ENCODE measurements around the gene SHQ1. TPM values are rescaled to one million over a fixed set of nuclear protein-coding genes. Genes with fewer than 3 reads are reported as not detected.
"Not testable (repeated sequence)": the region's sequence is repeated elsewhere in the genome, so short reads cannot be mapped to it uniquely, and the experiment has no call there.

Gene SHQ1
- total RNA-seq, 2 experiments from 2014 or later: 27.4 to 30.7 TPM

- H3K27me3 Mint-ChIP-seq: no peaks in the 10 kb centered on the region
- no peak overlapping the region for H3K27ac Mint-ChIP-seq
- CTCF ChIA-PET: no interaction called here
- H3K4me3 Mint-ChIP-seq: no peak overlapping the region
- H3K9me3 Mint-ChIP-seq (ENCODE audit: low read depth): no peaks in the 10 kb centered on the region
- ATAC-seq (no peak), DNase-seq (no peak)
- H3K36me3 Mint-ChIP-seq: peaks cover 18% of the 10 kb centered on the region
- peaks cover 2% of the 10 kb centered on the region for H3K4me1 Mint-ChIP-seq
Observed at GRCh38 chr3:72810063-72810462, 38.2 kb downstream of the SHQ1 start.

- H3K4me1 Mint-ChIP-seq: peaks cover 7% of the 10 kb centered on the region
- DNase-seq (no peak), ATAC-seq (no peak)
- H3K4me3 Mint-ChIP-seq: no peak overlapping the region
- H3K36me3 Mint-ChIP-seq: peaks cover 15% of the 10 kb centered on the region
- no peak overlapping the region for H3K27ac Mint-ChIP-seq
- no peaks in the 10 kb centered on the region for H3K9me3 Mint-ChIP-seq (ENCODE audit: low read depth)
- CTCF ChIA-PET: no interaction called here
- H3K27me3 Mint-ChIP-seq: no peaks in the 10 kb centered on the region
Observed at GRCh38 chr3:72804361-72804760, 43.9 kb downstream of the SHQ1 start.

GRCh38 chr3:72803573-72803972 lies 44.7 kb downstream of the SHQ1 start:
- Mint-ChIP-seq H3K9me3 (ENCODE audit: low read depth) (no peaks in the 10 kb centered on the region), H3K4me1 (peaks cover 7% of the 10 kb centered on the region), H3K27ac (no peak overlapping the region), H3K4me3 (no peak overlapping the region), H3K36me3 (peaks cover 15% of the 10 kb centered on the region), H3K27me3 (no peaks in the 10 kb centered on the region)
- DNase-seq (no peak), ATAC-seq (no peak)
- CTCF ChIA-PET: interaction anchor here (1.0 kb wide), 1 partner anchor 11 kb away, joined by 3 read pairs; no protein-coding TSS in a partner anchor

- no peak overlapping the region for H3K4me3 Mint-ChIP-seq
- H3K36me3 Mint-ChIP-seq: peaks cover 21% of the 10 kb centered on the region
- no peak for ATAC-seq
- peaks cover 7% of the 10 kb centered on the region for H3K4me1 Mint-ChIP-seq
- no peak for DNase-seq
- CTCF ChIA-PET: no interaction called here
- no peak overlapping the region for H3K27ac Mint-ChIP-seq
- H3K9me3 Mint-ChIP-seq (ENCODE audit: low read depth): no peaks in the 10 kb centered on the region
- H3K27me3 Mint-ChIP-seq: no peaks in the 10 kb centered on the region
Observed at GRCh38 chr3:72802001-72802400, 46.2 kb downstream of the SHQ1 start.

GRCh38 chr3:72800869-72801268 lies 47.4 kb downstream of the SHQ1 start:
- Mint-ChIP-seq H3K4me3 (no peak overlapping the region), H3K27me3 (no peaks in the 10 kb centered on the region), H3K9me3 (ENCODE audit: low read depth) (no peaks in the 10 kb centered on the region), H3K36me3 (peaks cover 25% of the 10 kb centered on the region), H3K4me1 (peaks cover 7% of the 10 kb centered on the region), H3K27ac (no peak overlapping the region)
- CTCF ChIA-PET: interaction anchor here (1.0 to 1.2 kb wide), 2 partner anchors 22 to 134 kb away, joined by 3 read pairs; no protein-coding TSS in a partner anchor
- DNase-seq (no peak), ATAC-seq (no peak)

- peaks cover 7% of the 10 kb centered on the region for H3K4me1 Mint-ChIP-seq
- CTCF ChIA-PET: interaction anchor here (0.9 to 1.4 kb wide), 2 partner anchors 16 to 32 kb away, joined by 3 to 4 read pairs; no protein-coding TSS in a partner anchor
- peaks cover 33% of the 10 kb centered on the region for H3K36me3 Mint-ChIP-seq
- no peak overlapping the region for H3K27ac Mint-ChIP-seq
- no peaks in the 10 kb centered on the region for H3K27me3 Mint-ChIP-seq
- H3K9me3 Mint-ChIP-seq (ENCODE audit: low read depth): no peaks in the 10 kb centered on the region
- no peak for DNase-seq
- no peak for ATAC-seq
- H3K4me3 Mint-ChIP-seq: no peak overlapping the region
Observed at GRCh38 chr3:72798552-72799195, 49.6 kb downstream of the SHQ1 start.

GRCh38 chr3:72797773-72798543 lies 50.3 kb downstream of the SHQ1 start:
- Mint-ChIP-seq H3K27me3 (no peaks in the 10 kb centered on the region), H3K4me1 (peaks cover 7% of the 10 kb centered on the region), H3K4me3 (no peak overlapping the region), H3K27ac (no peak overlapping the region), H3K9me3 (ENCODE audit: low read depth) (no peaks in the 10 kb centered on the region), H3K36me3 (peaks cover 33% of the 10 kb centered on the region)
- no peak for ATAC-seq
- DNase-seq: no peak
- CTCF ChIA-PET: interaction anchor here (0.9 kb wide), 1 partner anchor 33 kb away, joined by 3 read pairs; no protein-coding TSS in a partner anchor

- CTCF ChIA-PET: no interaction called here
Observed at GRCh38 chr3:72794079-72794478, 54.2 kb downstream of the SHQ1 start.

GRCh38 chr3:72791161-72791560 lies 57.1 kb downstream of the SHQ1 start:
- CTCF ChIA-PET: interaction anchor here (1.5 kb wide), 1 partner anchor 125 kb away, joined by 3 read pairs; no protein-coding TSS in a partner anchor
- Mint-ChIP-seq H3K4me1 (peaks cover 8% of the 10 kb centered on the region), H3K27me3 (no peaks in the 10 kb centered on the region), H3K9me3 (ENCODE audit: low read depth) (peaks cover 2% of the 10 kb centered on the region), H3K4me3 (no peak overlapping the region), H3K36me3 (peaks cover 36% of the 10 kb centered on the region), H3K27ac (no peak overlapping the region)
- ATAC-seq (no peak), DNase-seq (no peak)

More at GRCh38 chr3:72794079-72794478, 54.2 kb downstream of the SHQ1 start:
- Mint-ChIP-seq H3K36me3 (peaks cover 47% of the 10 kb centered on the region), H3K27me3 (no peaks in the 10 kb centered on the region), H3K4me3 (no peak overlapping the region), H3K4me1 (peaks cover 8% of the 10 kb centered on the region), H3K9me3 (ENCODE audit: low read depth) (peaks cover 2% of the 10 kb centered on the region), H3K27ac (no peak overlapping the region)
- DNase-seq: no peak
- ATAC-seq: no peak

- Mint-ChIP-seq H3K27me3 (no peaks in the 10 kb centered on the region), H3K4me3 (no peak overlapping the region), H3K4me1 (peaks cover 8% of the 10 kb centered on the region), H3K9me3 (ENCODE audit: low read depth) (peaks cover 2% of the 10 kb centered on the region), H3K36me3 (peaks cover 26% of the 10 kb centered on the region), H3K27ac (no peak overlapping the region)
- CTCF ChIA-PET: interaction anchor here (1.5 kb wide), 1 partner anchor 123 kb away, joined by 3 read pairs; no protein-coding TSS in a partner anchor
- no peak for DNase-seq
- ATAC-seq: no peak
Observed at GRCh38 chr3:72789786-72790185, 58.5 kb downstream of the SHQ1 start.

- H3K27ac Mint-ChIP-seq; CTCF ChIA-PET; ATAC-seq; DNase-seq; H3K4me1 Mint-ChIP-seq; H3K4me3 Mint-ChIP-seq; H3K27me3 Mint-ChIP-seq; H3K9me3 Mint-ChIP-seq (ENCODE audit: low read depth): not testable (repeated sequence)
- H3K36me3 Mint-ChIP-seq: peaks cover 26% of the 10 kb centered on the region
Observed at GRCh38 chr3:72788232-72788631, 60.0 kb downstream of the SHQ1 start.

GRCh38 chr3:72786668-72787067 lies 61.6 kb downstream of the SHQ1 start:
- peaks cover 19% of the 10 kb centered on the region for H3K36me3 Mint-ChIP-seq

GRCh38 chr3:72784226-72784625 lies 64.0 kb downstream of the SHQ1 start:
- ATAC-seq (no peak), DNase-seq (no peak)
- Mint-ChIP-seq H3K4me3 (no peak overlapping the region), H3K27ac (no peak overlapping the region), H3K27me3 (no peaks in the 10 kb centered on the region), H3K4me1 (no peaks in the 10 kb centered on the region), H3K36me3 (peaks cover 14% of the 10 kb centered on the region), H3K9me3 (ENCODE audit: low read depth) (no peaks in the 10 kb centered on the region)
- CTCF ChIA-PET: no interaction called here

More at GRCh38 chr3:72786668-72787067, 61.6 kb downstream of the SHQ1 start:
- H3K9me3 Mint-ChIP-seq (ENCODE audit: low read depth): peaks cover 2% of the 10 kb centered on the region
- peaks cover 8% of the 10 kb centered on the region for H3K4me1 Mint-ChIP-seq
- CTCF ChIA-PET: no interaction called here
- no peaks in the 10 kb centered on the region for H3K27me3 Mint-ChIP-seq
- ATAC-seq (no peak), DNase-seq (no peak)
- H3K27ac Mint-ChIP-seq: no peak overlapping the region
- no peak overlapping the region for H3K4me3 Mint-ChIP-seq

GRCh38 chr3:72782521-72782920 lies 65.7 kb downstream of the SHQ1 start:
- peaks cover 17% of the 10 kb centered on the region for H3K36me3 Mint-ChIP-seq
- ATAC-seq (no peak), DNase-seq (no peak)
- no peak overlapping the region for H3K27ac Mint-ChIP-seq
- no peaks in the 10 kb centered on the region for H3K9me3 Mint-ChIP-seq (ENCODE audit: low read depth)
- CTCF ChIA-PET: interaction anchor here (0.8 kb wide), 1 partner anchor 650 kb away, joined by 3 read pairs; no protein-coding TSS in a partner anchor
- H3K27me3 Mint-ChIP-seq: no peaks in the 10 kb centered on the region
- no peaks in the 10 kb centered on the region for H3K4me1 Mint-ChIP-seq
- no peak overlapping the region for H3K4me3 Mint-ChIP-seq

Measured in activated CD8-positive, alpha-beta memory T cell treated with anti-CD3 and anti-CD28 coated beads, Interleukin-2, amount 10 ng/mL, durations not matched to agents 7 days and 5 days (primary cell).